Measurements from ENCODE around the gene IL1R2.

GRCh38 chr2:101993772-101994171, 2.0 kb downstream of the IL1R2 start:
- no peak for TF ChIP-seq CTCF (IDR thresholded peaks at IDR 0.05)
- TF ChIP-seq POLR2A (IDR thresholded peaks at IDR 0.05) = no peak

Data from Peyer's patch (tissue), 4 donors.